ENCODE measurements around the gene KIF4B. TPM values are rescaled to one million over a fixed set of nuclear protein-coding genes. Genes with fewer than 3 reads are reported as not detected.

Gene KIF4B
- total and polyA plus RNA-seq, 12 donors, result 0.06 to 0.09 TPM; not detected in 10

GRCh38 chr5:155019601-155020226 lies 6.2 kb downstream of the KIF4B start:
- intact Hi-C loops (cut with DNase I), result no loop called here
- no peaks in the 10 kb centered on the region for H3K36me3 ChIP-seq (replicated peaks in 1 of 2)
- no peaks in the 10 kb centered on the region for H3K4me1 ChIP-seq (replicated peaks in 1 of 2)
- H3K4me3 ChIP-seq, result no peak overlapping the region
- TF ChIP-seq CTCF (IDR thresholded peaks at IDR 0.05), result no peak
- no peak for TF ChIP-seq POLR2A (IDR thresholded peaks at IDR 0.05)
- 71 to 93% (median 79%) methylated on average over 6 to 17 of the region's 17 CpGs for WGBS, 4 donors
- H3K9me3 ChIP-seq (replicated peaks in 1 of 3), result no peaks in the 10 kb centered on the region
- no peak overlapping the region for H3K27ac ChIP-seq
- no peak for DNase-seq
- no peaks in the 10 kb centered on the region for H3K27me3 ChIP-seq

GRCh38 chr5:155021842-155022241 lies 8.3 kb downstream of the KIF4B start:
- DNase-seq, result no peak
- no peaks in the 10 kb centered on the region for H3K27me3 ChIP-seq
- no peaks in the 10 kb centered on the region for H3K4me1 ChIP-seq (replicated peaks in 1 of 2)
- intact Hi-C loops (cut with DNase I), result no loop called here
- WGBS, 4 donors, result 68 to 76% (median 70%) methylated on average over 5 of the region's 5 CpGs
- no peaks in the 10 kb centered on the region for H3K9me3 ChIP-seq (replicated peaks in 1 of 3)
- H3K27ac ChIP-seq, result no peak overlapping the region
- H3K36me3 ChIP-seq (replicated peaks in 1 of 2), result no peaks in the 10 kb centered on the region
- TF ChIP-seq POLR2A (IDR thresholded peaks at IDR 0.05), result no peak
- no peak for TF ChIP-seq CTCF (IDR thresholded peaks at IDR 0.05)
- no peak overlapping the region for H3K4me3 ChIP-seq

GRCh38 chr5:155023320-155023719 lies 9.8 kb downstream of the KIF4B start:
- TF ChIP-seq POLR2A (IDR thresholded peaks at IDR 0.05), result no peak
- no peak for TF ChIP-seq CTCF (IDR thresholded peaks at IDR 0.05)
- Histone ChIP-seq H3K9me3 (replicated peaks in 1 of 3) (no peaks in the 10 kb centered on the region), H3K36me3 (replicated peaks in 1 of 2) (no peaks in the 10 kb centered on the region), H3K4me3 (no peak overlapping the region), H3K27me3 (no peaks in the 10 kb centered on the region), H3K4me1 (replicated peaks in 1 of 2) (no peaks in the 10 kb centered on the region), H3K27ac (no peak overlapping the region)
- WGBS, 4 donors, result 51 to 71% (median 65%) methylated on average over 3 of the region's 3 CpGs
- DNase-seq, result no peak
- intact Hi-C loops (cut with DNase I), result no loop called here

- no peaks in the 10 kb centered on the region for H3K9me3 ChIP-seq (replicated peaks in 1 of 3)
- 68 to 75% (median 72%) methylated on average over 5 of the region's 5 CpGs for WGBS, 4 donors
- TF ChIP-seq POLR2A (IDR thresholded peaks at IDR 0.05) (no peak), CTCF (IDR thresholded peaks at IDR 0.05) (no peak)
- intact Hi-C loops (cut with DNase I), result no loop called here
- H3K4me3 ChIP-seq, result no peak overlapping the region
- no peaks in the 10 kb centered on the region for H3K4me1 ChIP-seq (replicated peaks in 1 of 2)
- H3K27ac ChIP-seq, result no peak overlapping the region
- no peak for DNase-seq
- no peaks in the 10 kb centered on the region for H3K36me3 ChIP-seq (replicated peaks in 1 of 2)
- no peaks in the 10 kb centered on the region for H3K27me3 ChIP-seq
Observed at GRCh38 chr5:155024015-155024414, 10.5 kb downstream of the KIF4B start.

All from adrenal gland (tissue), 12 donors.